ENCODE data around the gene SRBD1.

DNA sequence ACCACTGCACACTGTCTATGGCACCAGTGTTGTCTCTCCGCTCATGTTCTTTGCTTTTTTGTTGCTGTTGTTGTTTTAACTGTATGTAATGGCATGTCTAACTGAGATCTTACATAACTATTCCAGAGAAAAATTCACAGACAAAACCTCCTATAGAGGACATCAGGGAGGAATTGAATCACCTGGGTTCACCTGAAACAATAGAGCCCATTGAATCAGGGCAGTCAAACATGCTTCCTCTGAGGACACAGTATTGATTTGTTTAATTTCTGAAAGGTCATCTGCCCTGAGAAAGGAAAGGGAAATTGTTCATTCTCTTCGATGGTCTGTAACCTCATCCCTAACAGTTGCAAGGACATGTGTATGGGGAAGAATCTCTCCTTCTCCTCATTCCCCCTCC lies 237.5 kb downstream of the SRBD1 start:
- TF ChIP-seq, protein P1, sequence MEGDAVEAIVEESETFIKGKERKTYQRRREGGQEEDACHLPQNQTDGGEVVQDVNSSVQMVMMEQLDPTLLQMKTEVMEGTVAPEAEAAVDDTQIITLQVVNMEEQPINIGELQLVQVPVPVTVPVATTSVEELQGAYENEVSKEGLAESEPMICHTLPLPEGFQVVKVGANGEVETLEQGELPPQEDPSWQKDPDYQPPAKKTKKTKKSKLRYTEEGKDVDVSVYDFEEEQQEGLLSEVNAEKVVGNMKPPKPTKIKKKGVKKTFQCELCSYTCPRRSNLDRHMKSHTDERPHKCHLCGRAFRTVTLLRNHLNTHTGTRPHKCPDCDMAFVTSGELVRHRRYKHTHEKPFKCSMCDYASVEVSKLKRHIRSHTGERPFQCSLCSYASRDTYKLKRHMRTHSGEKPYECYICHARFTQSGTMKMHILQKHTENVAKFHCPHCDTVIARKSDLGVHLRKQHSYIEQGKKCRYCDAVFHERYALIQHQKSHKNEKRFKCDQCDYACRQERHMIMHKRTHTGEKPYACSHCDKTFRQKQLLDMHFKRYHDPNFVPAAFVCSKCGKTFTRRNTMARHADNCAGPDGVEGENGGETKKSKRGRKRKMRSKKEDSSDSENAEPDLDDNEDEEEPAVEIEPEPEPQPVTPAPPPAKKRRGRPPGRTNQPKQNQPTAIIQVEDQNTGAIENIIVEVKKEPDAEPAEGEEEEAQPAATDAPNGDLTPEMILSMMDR (IDR thresholded peaks at IDR 0.05): no peak
- no peak for TF ChIP-seq POLR2A (IDR thresholded peaks at IDR 0.05)
